Choroid plexus epithelial cell (primary cell): ENCODE data around the gene IL1RL2.

Experiments
- DNase-seq: peaks from one replicate; pipeline ENCODE4 v3.0.0-alpha.2; 2010; ENCODE audit warnings: low read depth
- H3K4me3 ChIP-seq: 2 replicates; pipeline ENCODE4 v1.5.1; 2011; ENCODE audit warnings: low read depth, mild to moderate bottlenecking, control low read depth, low read length, moderate library complexity
- CTCF ChIP-seq: conservative IDR thresholded peaks from 2 replicates; pipeline ENCODE4 v1.5.1; 2011; ENCODE audit warnings: low read depth, mild to moderate bottlenecking, control low read depth, inconsistent platforms, low read length, moderate library complexity

The IL1RL2 gene

GRCh38 chr2:102250278-102250821, 63.5 kb downstream of the IL1RL2 start:
- no peak overlapping the region for H3K4me3 ChIP-seq
- no peak for TF ChIP-seq CTCF
- DNase-seq: no peak

- TF ChIP-seq CTCF: peak; percentile 58
- peak overlapping the region; percentile 53 for H3K4me3 ChIP-seq
- peak; percentile 44 for DNase-seq
Observed at GRCh38 chr2:102251042-102251848, 64.4 kb downstream of the IL1RL2 start.

GRCh38 chr2:102251849-102252203, 65.0 kb downstream of the IL1RL2 start:
- DNase-seq: no peak
- H3K4me3 ChIP-seq: no peak overlapping the region
- TF ChIP-seq CTCF: no peak

- no peak for TF ChIP-seq CTCF
- H3K4me3 ChIP-seq: no peak overlapping the region
- DNase-seq: no peak
Observed at GRCh38 chr2:102252236-102252635, 65.4 kb downstream of the IL1RL2 start.

GRCh38 chr2:102253140-102253752, 66.4 kb downstream of the IL1RL2 start:
- TF ChIP-seq CTCF: no peak
- DNase-seq: peak; percentile 46
- H3K4me3 ChIP-seq: no peak overlapping the region

- TF ChIP-seq CTCF: peak; percentile 45
- DNase-seq: peak; percentile 70
- no peak overlapping the region for H3K4me3 ChIP-seq
Observed at GRCh38 chr2:102253753-102254150, 66.9 kb downstream of the IL1RL2 start.
